Neuronal stem cell (in vitro differentiated cells): Measurements from ENCODE around the gene SERPINB6.

ENCODE experiments used
- DNase-seq: peaks from one replicate; pipeline ENCODE4 v3.0.0-alpha.2; 2013; ENCODE audit warnings: low spot score
- H2AFZ ChIP-seq: one replicate; pipeline ENCODE4 v1.6.1; 2013; ENCODE audit warnings: mild to moderate bottlenecking, low read length, inconsistent platforms
- H2AK5ac ChIP-seq: 2 replicates; pipeline ENCODE4 v1.6.1; 2013; ENCODE audit warnings: low read depth, mild to moderate bottlenecking, inconsistent platforms, low read length, moderate library complexity, mixed read lengths
- H2BK120ac ChIP-seq: 2 replicates; pipeline ENCODE4 v1.6.1; 2013; ENCODE audit warnings: low read depth, mild to moderate bottlenecking, inconsistent platforms, low read length, moderate library complexity, mixed read lengths
- H2BK12ac ChIP-seq: one replicate; pipeline ENCODE4 v1.6.1; 2013; ENCODE audit warnings: low read length, inconsistent platforms
- H2BK15ac ChIP-seq: 2 replicates; pipeline ENCODE4 v1.6.1; 2013; ENCODE audit warnings: mild to moderate bottlenecking, low read length, inconsistent platforms, mixed read lengths
- H2BK5ac ChIP-seq: one replicate; pipeline ENCODE4 v1.6.1; 2013; ENCODE audit warnings: inconsistent platforms, mild to moderate bottlenecking, low read length, moderate library complexity
- H3K14ac ChIP-seq: one replicate; pipeline ENCODE4 v1.6.1; 2013; ENCODE audit warnings: low read length, inconsistent platforms
- H3K18ac ChIP-seq: 2 replicates; pipeline ENCODE4 v1.6.1; 2013; ENCODE audit warnings: low read length, inconsistent platforms
- H3K23ac ChIP-seq: 2 replicates; pipeline ENCODE4 v1.6.1; 2013; ENCODE audit warnings: low read depth, mild to moderate bottlenecking, mixed read lengths, low read length, inconsistent platforms; ENCODE audit not compliant: poor library complexity
- H3K27ac ChIP-seq: replicated peaks from 3 replicates; pipeline ENCODE4 v1.5.1; 2013; ENCODE audit warnings: low read length, inconsistent platforms
- H3K27me3 ChIP-seq, 3 experiments: 2 replicates each; pipeline ENCODE4 v1.6.1; 2013; ENCODE audit warnings: low read length in 3 of 3, mild to moderate bottlenecking in 2 of 3, inconsistent platforms in 1 of 3, low read depth in 1 of 3, mixed read lengths in 1 of 3, moderate library complexity in 1 of 3; ENCODE audit not compliant: control insufficient read depth in 3 of 3, insufficient read depth in 3 of 3
- H3K36me3 ChIP-seq, 2 donors: replicated peaks in 1 of 2; 2 replicates each; pipeline ENCODE4 v1.6.1; 2013; ENCODE audit warnings: low read length in 2 of 2; ENCODE audit not compliant: control insufficient read depth in 2 of 2, insufficient read depth in 2 of 2
- H3K4ac ChIP-seq: 2 replicates; pipeline ENCODE4 v1.6.1; 2013; ENCODE audit warnings: inconsistent platforms, mild to moderate bottlenecking, low read length, moderate library complexity
- H3K4me1 ChIP-seq, 2 donors: 1 replicate in 1 of 2; 2 replicates in 1 of 2; pipeline ENCODE4 v1.6.1; 2013; ENCODE audit warnings: low read length in 2 of 2, low read depth in 1 of 2; ENCODE audit not compliant: control insufficient read depth in 2 of 2, insufficient read depth in 1 of 2
- H3K4me2 ChIP-seq: one replicate; pipeline ENCODE4 v1.6.1; 2013; ENCODE audit warnings: mild to moderate bottlenecking, low read length, inconsistent platforms; ENCODE audit not compliant: insufficient read depth, poor library complexity, severe bottlenecking
- H3K4me3 ChIP-seq, 2 donors: 2 replicates each; pipeline ENCODE4 v1.5.1; 2013; ENCODE audit warnings: low read length in 2 of 2, mild to moderate bottlenecking in 2 of 2, inconsistent platforms in 1 of 2, moderate library complexity in 1 of 2
- H3K79me1 ChIP-seq: one replicate; pipeline ENCODE4 v1.6.1; 2013; ENCODE audit warnings: low read depth, mild to moderate bottlenecking, inconsistent platforms, low read length, moderate library complexity
- H3K9ac ChIP-seq: one replicate; pipeline ENCODE4 v1.6.1; 2013; ENCODE audit warnings: mild to moderate bottlenecking, low read depth, low read length, inconsistent platforms; ENCODE audit not compliant: poor library complexity
- H3K9me3 ChIP-seq, 2 donors: replicated peaks in 1 of 2; 2 replicates each; pipeline versions ENCODE3 to v1.6.1; 2013; ENCODE audit warnings: low read length in 2 of 2, mild to moderate bottlenecking in 2 of 2, inconsistent platforms in 1 of 2, low read depth in 1 of 2, mixed read lengths in 1 of 2, moderate library complexity in 1 of 2; ENCODE audit not compliant: control insufficient read depth in 2 of 2, insufficient read depth in 1 of 2
- H4K8ac ChIP-seq: one replicate; pipeline ENCODE4 v1.6.1; 2013; ENCODE audit warnings: low read depth, mild to moderate bottlenecking, inconsistent platforms, low read length, moderate library complexity
- H4K91ac ChIP-seq: one replicate; pipeline ENCODE4 v1.6.1; 2013; ENCODE audit warnings: low read length, low read depth, mild to moderate bottlenecking, inconsistent platforms; ENCODE audit not compliant: poor library complexity
- WGBS, 2 donors: extraction: QIAGEN DNeasy Blood & Tissue Kit; methylation state at CpG; one replicate each; pipeline ENCODE4 v1.1.7; 2013; ENCODE audit warnings: missing lambda C conversion rate in 2 of 2, mixed read lengths in 1 of 2; ENCODE audit not compliant: insufficient read length in 2 of 2, insufficient replicate concordance in 1 of 2; ENCODE audit errors: extremely low coverage in 2 of 2; 5-methylcytosine and 5-hydroxymethylcytosine counted together

Gene SERPINB6

DNA sequence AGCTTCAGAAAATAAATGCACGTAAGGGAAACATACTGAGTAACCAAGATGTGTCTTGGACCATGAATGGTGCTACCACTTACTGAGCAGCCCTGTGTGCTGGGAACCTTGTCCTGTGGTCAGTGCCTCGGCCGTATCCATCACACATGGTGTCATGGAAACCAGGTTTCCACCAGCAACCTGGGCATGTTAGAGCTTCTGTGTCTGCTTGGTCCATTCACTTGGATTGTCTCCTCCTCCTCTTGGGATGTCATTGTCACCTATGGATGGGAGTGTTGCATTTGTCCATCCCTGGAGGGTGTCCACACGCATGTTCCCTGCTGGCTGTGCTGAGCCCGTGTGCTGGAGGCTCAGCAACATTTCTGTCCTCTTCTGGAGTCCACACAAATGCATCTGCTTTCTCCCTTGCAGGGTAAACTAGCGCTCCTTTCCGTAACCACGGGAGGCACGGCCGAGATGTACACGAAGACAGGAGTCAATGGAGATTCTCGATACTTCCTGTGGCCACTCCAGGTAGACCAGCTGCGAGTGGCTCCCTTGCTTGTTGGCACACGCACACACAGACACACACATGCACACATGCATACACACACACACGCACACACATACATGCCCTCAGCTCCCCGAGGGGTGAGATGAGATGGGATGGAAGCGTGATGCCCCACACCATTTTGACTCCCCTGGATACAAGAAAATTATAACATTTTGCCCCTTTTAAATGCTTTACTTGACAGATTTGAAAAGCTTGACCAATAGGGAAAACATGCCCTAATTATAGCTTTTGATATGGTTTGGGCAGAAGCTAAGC, 45.3 kb upstream of the SERPINB6 start:
- Histone ChIP-seq H2BK12ac (no peak overlapping the region), H3K4me1 (no peaks in the 10 kb centered on the region), H2BK15ac (no peak overlapping the region), H3K27ac (no peak overlapping the region), H2AFZ (no peak overlapping the region), H3K9ac (no peak overlapping the region), H2BK5ac (no peak overlapping the region), H3K4me3 (no peak overlapping the region), H3K36me3 (peaks cover 17 to 55% of the 10 kb centered on the region in 2 donors), H3K23ac (no peak overlapping the region), H3K79me1 (no peaks in the 10 kb centered on the region), H2AK5ac (no peak overlapping the region), H3K27me3 (no peaks in the 10 kb centered on the region), H3K4ac (no peak overlapping the region), H3K9me3 (peaks cover 4 to 10% of the 10 kb centered on the region in 2 donors), H3K4me2 (no peak overlapping the region), H4K8ac (no peak overlapping the region), H4K91ac (no peak overlapping the region), H2BK120ac (no peak overlapping the region), H3K14ac (no peak overlapping the region), H3K18ac (no peak overlapping the region)
- WGBS, 2 donors, result no CpG with 5 or more reads among the region's 17 CpGs
- no peak for DNase-seq

DNA sequence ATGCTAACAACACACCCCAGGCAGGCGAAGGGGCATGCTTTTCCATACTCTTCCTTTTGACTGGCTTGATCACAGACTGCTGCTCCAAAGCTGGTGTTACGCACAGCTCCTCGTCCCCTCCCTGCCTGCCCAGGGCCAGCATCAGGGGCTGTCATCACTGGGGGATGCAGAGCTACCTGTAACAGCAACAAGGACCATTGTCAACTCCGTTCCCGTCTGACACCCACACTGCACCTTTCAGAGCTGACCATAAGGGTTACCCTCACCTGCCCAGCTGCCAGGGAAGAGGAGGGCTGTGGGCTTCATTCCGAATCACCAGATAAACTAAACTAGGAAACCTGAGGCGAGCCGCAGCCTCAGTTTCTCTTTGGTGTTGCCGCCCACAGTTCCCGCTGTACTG, 43.8 kb upstream of the SERPINB6 start:
- no peak overlapping the region for H2AFZ ChIP-seq
- no peak overlapping the region for H2BK120ac ChIP-seq
- no peaks in the 10 kb centered on the region for H3K27me3 ChIP-seq
- H4K91ac ChIP-seq, result no peak overlapping the region
- H2BK5ac ChIP-seq, result no peak overlapping the region
- H3K4me2 ChIP-seq, result no peak overlapping the region
- H3K4ac ChIP-seq, result no peak overlapping the region
- no peak overlapping the region for H4K8ac ChIP-seq
- H3K36me3 ChIP-seq, result peaks cover 23 to 70% of the 10 kb centered on the region in 2 donors
- no peaks in the 10 kb centered on the region for H3K79me1 ChIP-seq
- no CpG with 5 or more reads among the region's 10 CpGs for WGBS, 2 donors
- H3K14ac ChIP-seq, result no peak overlapping the region
- no peak overlapping the region for H3K9ac ChIP-seq
- no peaks in the 10 kb centered on the region for H3K4me1 ChIP-seq
- no peak overlapping the region for H3K23ac ChIP-seq
- no peak overlapping the region for H3K27ac ChIP-seq
- H2BK15ac ChIP-seq, result no peak overlapping the region
- no peak overlapping the region for H3K18ac ChIP-seq
- no peak overlapping the region for H2BK12ac ChIP-seq
- DNase-seq, result no peak
- H2AK5ac ChIP-seq, result no peak overlapping the region
- no peak overlapping the region for H3K4me3 ChIP-seq
- peaks cover 11 to 25% of the 10 kb centered on the region in 2 donors for H3K9me3 ChIP-seq

DNA sequence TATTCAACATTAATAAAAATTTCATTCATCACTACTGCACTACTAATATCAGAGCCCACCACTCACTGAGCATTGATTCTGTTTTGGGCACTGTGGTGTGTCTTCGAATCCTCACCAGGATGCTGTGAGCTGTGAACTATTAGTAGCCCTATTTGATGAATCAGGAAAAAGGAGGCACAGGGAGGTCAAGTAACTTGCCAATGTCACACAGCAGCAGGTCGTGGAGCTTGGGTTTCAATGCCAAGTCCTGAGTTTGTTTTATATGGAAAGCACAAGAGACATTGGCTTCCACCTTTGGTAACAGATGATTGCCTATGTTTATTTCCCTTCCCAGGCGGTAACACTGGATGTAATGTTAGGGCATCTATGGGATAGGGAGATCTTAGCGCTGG, 43.3 kb upstream of the SERPINB6 start:
- peaks cover 24 to 72% of the 10 kb centered on the region in 2 donors for H3K36me3 ChIP-seq
- no peak overlapping the region for H3K4me2 ChIP-seq
- WGBS, 2 donors, result no CpG with 5 or more reads among the region's 4 CpGs
- peaks cover 11 to 29% of the 10 kb centered on the region in 2 donors for H3K9me3 ChIP-seq
- no peak overlapping the region for H2AK5ac ChIP-seq
- no peaks in the 10 kb centered on the region for H3K79me1 ChIP-seq
- no peak overlapping the region for H2BK5ac ChIP-seq
- no peak overlapping the region for H3K18ac ChIP-seq
- H2BK12ac ChIP-seq, result no peak overlapping the region
- no peak overlapping the region for H3K4me3 ChIP-seq
- H3K27ac ChIP-seq, result no peak overlapping the region
- H2BK120ac ChIP-seq, result no peak overlapping the region
- H3K4me1 ChIP-seq, result no peaks in the 10 kb centered on the region
- no peak overlapping the region for H4K8ac ChIP-seq
- H2BK15ac ChIP-seq, result no peak overlapping the region
- H3K27me3 ChIP-seq, result no peaks in the 10 kb centered on the region
- H3K23ac ChIP-seq, result no peak overlapping the region
- no peak overlapping the region for H3K9ac ChIP-seq
- no peak overlapping the region for H3K4ac ChIP-seq
- H2AFZ ChIP-seq, result no peak overlapping the region
- H3K14ac ChIP-seq, result no peak overlapping the region
- no peak overlapping the region for H4K91ac ChIP-seq
- DNase-seq, result no peak

DNA sequence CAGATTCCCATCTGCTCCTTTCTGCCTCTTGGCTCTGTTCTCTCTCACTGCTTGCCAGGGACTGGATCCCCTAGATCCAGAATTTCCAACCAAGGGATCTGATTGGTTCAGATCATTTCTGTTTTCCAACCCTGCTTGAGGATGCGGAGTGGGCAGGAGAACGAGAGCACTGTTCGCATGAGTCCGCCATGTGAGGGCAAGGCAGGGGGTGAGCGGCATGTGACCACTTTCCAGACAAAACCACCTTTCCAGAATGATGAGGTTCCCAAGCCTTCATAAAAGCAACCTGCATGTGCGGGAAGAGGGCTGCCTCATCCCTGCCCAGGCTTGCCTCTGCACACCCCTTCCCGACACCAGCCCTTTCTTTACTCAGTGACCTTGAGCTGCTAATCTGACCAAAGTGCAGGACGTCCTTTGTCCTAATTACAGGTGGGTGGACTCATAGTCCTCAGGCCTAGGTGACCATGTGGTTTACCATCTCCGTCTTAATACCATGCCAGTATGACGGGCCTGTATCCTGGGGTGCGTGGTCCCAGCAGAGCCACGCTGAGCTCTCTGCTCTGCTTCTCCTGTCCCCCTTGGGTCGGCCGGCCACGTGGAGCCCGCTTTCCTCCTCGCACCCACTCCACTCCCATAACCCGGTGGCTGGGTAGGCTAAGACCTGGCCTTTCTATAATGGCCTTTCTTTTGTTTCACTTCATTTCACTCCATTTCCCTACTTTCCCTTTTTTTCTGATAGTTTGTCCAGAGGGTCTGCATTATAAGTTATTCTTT, 42.7 kb upstream of the SERPINB6 start:
- Histone ChIP-seq H2BK5ac (no peak overlapping the region), H2BK120ac (no peak overlapping the region), H3K9me3 (peaks cover 11 to 29% of the 10 kb centered on the region in 2 donors), H3K4ac (no peak overlapping the region), H3K27ac (no peak overlapping the region), H3K18ac (peak overlapping the region; percentile 28), H4K91ac (no peak overlapping the region), H3K4me1 (no peaks in the 10 kb centered on the region), H3K36me3 (peaks cover 24 to 70% of the 10 kb centered on the region in 2 donors), H2AK5ac (no peak overlapping the region), H3K79me1 (no peaks in the 10 kb centered on the region), H3K14ac (no peak overlapping the region), H2AFZ (no peak overlapping the region), H3K4me2 (no peak overlapping the region), H2BK15ac (no peak overlapping the region), H3K9ac (no peak overlapping the region), H3K23ac (no peak overlapping the region), H4K8ac (no peak overlapping the region), H3K4me3 (peak overlapping the region in 1 of 2 donors; percentile 20), H3K27me3 (no peaks in the 10 kb centered on the region), H2BK12ac (no peak overlapping the region)
- WGBS, 2 donors, result no CpG with 5 or more reads among the region's 18 CpGs
- DNase-seq, result no peak
